Anterior cingulate cortex (tissue), 58 donors: ENCODE data around the gene SUMO3.

Experiments used
- DNase-seq, 58 donors: peaks; one replicate each; lab custom pipeline; 2025; lab: John Stamatoyannopoulos, UW

The SUMO3 gene

GRCh38 chr21:44805859-44806258 lies 12.0 kb downstream of the SUMO3 start:
- DNase-seq, result no peak

DNA sequence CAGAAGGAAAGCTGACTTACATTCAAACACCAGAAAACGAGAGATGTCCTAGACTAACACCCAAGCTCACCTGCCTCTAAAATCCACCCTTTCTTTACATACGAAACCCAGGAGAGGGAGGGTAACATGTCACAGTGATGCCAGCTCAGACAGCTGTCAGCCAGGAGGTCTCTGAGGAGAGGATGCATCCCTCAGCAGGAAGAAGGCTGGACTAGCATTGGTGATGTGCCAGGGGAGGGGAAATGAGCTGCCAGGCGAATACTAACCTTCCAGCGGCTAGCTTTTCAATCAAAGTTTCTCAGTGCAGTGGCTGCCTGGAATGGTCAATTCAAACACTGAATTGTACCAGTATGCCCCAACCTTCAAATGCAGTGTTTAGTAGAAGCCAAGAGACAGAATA lies 12.6 kb downstream of the SUMO3 start:
- DNase-seq, result no peak

GRCh38 chr21:44804762-44805161 lies 13.1 kb downstream of the SUMO3 start:
- DNase-seq, result no peak

DNA sequence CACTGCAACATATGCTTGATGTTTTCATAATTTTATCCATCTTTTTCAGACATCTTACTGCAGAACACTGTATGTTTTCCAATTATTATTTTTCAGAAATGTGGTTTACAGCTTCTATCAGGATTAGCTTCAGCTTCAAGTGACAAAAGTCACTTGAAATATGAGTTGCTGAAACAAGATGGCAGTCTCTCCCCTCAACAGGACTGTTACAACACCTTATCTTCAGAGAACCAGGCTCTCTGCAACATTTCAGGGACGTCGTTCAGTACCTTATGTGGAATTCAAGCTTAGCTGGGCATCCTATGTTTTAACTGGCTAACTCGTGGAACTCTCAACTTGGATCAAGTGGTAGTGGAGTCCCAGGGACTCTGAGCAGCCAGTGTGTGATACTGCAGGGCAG lies 14.2 kb downstream of the SUMO3 start:
- no peak for DNase-seq

- no peak for DNase-seq
Measured at GRCh38 chr21:44802396-44803153, 15.3 kb downstream of the SUMO3 start.

DNA sequence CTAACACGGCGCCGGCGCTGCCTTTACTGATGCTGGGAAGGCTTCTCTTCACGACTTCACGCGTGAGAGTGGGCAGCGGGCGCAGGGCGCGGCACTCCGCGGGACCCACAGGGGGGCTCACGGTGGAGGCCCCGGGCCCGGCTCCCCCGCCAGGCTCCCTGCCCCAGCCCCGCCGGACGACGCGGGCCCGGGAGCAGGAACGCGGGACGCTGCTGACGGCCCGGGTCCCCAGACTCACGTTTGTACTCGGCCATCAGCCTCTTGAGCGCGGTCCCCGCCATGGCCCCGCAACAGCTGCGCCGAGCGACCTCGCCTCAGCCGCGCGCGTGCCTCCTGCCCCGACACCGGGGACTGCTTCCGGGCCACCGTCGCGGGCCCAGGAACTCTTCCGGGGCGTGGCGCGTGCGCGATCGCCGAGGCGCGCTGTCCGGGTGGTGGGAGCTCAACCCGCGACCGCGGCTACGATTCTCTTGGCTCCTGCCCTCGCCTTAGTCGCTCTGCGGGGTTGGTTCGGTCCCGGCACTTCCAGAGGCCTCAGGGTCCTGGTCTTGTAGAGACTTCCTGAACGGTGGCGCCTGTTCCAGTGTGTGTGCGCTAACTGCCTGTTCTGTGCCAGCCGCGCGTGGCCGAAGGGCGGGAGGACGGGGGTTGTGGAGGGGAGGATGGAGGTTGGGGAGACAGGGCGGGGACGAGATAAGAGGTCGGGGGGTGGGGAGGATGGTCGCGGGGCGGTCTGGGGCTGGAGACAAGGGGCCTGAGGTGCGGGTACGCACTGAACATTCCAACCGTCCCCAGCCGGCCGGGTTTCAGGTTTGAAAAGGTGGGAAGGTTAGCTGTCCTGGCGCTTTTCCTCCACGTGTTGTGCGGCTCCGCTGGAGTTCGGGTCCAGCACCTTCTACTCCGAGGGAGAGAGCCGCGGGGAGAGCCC lies 16.1 kb downstream of the SUMO3 start, which contains the start of gene UBE2G2:
Gene UBE2G2 (minus strand): TSS at position 353 of the 928 bp plus-strand sequence. CDS start 72 bp downstream, at position 281.
- DNase-seq, result peak in 57 of 58 donors; percentile 6 to 85 (median 72)

DNA sequence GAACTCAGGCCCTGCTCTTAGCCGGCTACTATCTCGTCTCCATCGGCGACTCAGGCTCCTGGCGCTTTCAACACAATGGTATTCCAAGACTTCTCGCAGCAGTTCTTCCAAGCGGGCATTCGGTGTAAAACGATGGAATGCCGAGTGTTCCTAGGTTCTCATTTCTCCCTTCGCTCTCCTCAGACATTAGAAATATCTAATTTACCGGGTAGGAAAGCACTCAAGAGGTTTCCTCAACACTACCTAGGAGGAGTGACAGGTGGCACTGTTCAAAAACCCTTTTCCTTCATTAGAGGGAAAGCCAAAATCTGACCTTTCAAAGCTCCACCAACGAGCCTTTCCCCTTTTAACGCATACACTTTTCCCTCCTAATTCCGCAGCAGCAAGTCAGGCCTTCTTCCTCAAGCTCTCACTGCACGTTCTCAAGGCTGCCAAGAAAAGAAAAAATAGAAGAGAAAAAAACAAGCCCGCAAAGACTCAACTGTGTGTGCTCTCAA lies 16.8 kb downstream of the SUMO3 start:
- DNase-seq, result no peak

GRCh38 chr21:44800103-44800502 lies 17.8 kb downstream of the SUMO3 start:
- DNase-seq, result peak in 3 of 58 donors; percentile 26 to 51 (median 29)

DNA sequence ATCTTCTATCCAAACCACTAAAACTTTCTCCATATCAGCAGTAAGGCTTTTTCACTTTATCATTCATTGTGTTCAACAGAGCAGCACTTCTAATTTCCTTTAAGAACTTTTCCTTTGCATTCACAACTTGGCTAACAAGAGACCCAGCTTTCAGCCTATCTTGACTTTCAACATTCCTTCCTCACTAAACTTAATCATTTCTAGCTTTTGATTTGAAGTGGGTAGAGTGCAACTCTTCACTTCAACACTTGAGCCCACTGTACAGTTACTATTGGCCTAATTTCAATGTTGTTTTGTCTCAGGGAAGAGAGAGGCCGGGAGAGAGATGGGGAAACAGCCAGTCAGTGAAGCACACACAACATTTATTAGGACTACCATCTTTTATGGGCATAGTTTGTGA lies 18.2 kb downstream of the SUMO3 start:
- DNase-seq, result no peak

- no peak for DNase-seq
Measured at GRCh38 chr21:44797775-44798174, 20.1 kb downstream of the SUMO3 start.

DNA sequence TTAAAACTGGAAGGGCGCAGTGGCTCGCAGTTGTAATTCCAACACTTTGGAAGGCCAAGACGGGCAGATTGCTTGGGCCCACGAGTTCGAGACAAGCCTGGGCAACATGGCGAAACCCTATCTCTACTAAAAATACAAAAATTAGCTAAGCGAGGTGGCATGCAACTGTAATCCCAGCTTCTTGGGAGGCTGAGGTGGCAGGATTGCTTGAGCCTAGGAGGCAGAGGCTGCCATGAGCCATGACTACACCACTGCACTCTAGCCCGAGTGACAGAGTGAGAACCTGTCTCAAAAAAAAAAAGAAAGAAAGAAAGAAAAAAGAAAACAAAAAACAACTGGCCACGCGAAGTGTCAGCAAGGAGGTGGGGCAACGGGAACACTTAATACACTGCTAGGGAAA lies 22.5 kb downstream of the SUMO3 start:
- DNase-seq, result no peak

DNA sequence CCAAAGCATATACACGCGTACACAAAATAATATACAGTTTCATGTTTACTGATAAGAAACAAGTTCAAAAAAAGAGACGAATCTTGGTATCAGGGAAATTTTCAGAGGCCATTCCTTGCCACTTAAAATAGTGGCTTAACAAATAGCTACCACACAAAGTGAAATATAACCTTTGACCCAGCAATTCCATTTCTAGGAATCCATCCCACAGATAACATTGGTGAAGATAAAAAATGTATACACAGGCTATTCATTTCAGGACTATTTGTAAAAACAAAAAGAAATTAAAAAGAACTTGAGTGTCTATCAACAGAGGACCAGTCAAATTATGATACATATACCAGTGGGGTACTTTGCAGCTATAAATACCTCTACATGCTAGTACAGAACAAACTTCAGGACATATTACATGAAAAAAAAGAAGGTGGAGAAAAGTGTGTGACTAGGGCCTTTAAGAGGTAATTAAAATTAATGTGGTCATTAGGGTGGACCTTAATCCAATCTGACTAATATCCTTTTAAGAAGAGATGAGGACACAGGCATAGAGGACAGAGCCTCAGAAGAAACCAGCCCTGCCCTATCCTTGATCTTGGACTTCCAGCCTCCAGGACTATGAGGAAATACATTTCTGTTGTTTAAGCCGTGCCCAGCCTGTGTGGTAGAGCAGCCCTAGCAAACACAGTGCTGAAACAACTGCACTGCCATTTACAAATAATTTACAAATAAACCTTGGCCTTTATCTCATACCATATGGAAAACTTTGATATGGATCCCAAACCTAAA lies 24.1 kb downstream of the SUMO3 start:
- DNase-seq, result no peak

DNA sequence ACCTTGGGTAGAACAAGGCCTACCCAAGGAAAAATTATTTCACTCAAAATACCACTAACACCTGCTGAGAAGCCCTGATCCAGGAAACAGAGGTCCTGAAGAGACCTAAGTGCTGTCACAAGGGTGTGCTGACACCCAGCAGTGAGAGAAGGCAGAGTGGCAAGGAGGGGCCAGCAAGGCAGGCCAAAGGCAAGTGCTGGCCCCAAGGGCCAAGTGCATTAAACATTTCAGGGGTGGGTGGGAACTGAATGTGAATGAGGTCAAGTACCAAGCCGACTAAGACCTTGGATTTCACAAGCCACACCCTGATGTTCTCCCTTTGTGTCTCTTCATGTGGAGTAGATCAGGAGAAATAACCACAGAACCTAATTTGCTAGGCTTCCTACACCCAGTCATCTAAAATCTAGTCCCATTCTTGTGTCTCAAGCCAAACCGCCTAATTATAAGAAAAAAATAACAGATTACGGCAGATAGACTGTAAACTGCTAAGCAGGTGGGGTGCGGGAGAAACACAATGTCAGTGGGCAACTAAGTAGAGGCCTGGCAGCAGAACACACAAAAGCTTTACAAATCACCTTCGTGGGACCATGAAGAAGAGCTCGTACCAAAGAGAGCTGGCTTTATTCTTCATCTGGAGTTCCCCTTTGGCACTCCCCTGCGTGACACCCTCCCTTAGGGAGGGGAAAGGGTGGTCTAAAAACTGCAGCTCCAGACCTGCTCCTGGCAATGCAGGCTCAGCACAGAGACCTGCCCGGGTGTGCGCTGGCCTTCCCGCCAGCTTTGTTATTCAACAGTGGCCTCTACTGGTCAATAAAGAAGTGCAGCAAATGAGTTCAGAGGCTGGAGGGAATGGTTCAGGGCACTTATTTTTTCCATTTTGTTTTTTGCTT lies 24.9 kb downstream of the SUMO3 start:
- DNase-seq, result peak in 29 of 58 donors; percentile 8 to 53 (median 21)

DNA sequence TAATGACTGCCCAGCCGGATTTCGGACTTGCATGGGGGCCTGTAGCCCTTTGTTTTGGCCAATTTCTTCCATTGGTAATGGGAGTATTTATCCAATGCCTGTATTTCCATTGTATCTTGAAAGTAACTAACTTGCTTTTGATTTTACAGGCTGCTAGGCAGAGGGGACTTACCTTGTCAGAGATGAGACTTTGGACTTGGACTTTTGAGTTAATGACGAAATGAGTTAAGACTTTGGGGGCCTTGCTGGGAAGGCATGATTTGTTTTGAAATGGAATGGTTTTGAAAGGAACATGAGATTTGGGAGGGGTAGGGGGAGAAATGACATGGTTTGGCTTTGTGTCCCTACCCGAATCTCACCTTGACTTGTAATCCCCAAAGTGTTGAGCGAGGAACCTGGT lies 25.9 kb downstream of the SUMO3 start:
- DNase-seq, result no peak

GRCh38 chr21:44791246-44791645 lies 26.6 kb downstream of the SUMO3 start:
- no peak for DNase-seq

DNA sequence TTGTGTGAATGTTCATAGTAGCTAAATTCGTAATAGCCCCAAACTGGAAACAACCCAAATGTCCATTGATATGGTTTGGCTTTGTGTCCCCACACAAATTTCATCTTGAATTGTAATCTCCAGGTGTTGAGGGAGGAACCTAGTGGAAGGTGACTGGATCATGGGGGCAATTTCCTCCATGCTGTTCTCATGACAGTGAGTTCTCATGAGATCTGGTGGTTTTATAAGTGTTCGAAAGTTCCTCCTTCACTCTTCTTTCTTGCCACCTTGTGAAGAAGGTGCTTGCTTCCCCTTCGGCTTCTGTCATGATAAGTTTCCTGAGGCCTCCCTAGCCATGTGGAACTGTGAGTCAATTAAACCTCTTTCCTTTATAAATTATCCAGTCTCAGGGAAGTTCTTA lies 27.5 kb downstream of the SUMO3 start:
- DNase-seq, result no peak

DNA sequence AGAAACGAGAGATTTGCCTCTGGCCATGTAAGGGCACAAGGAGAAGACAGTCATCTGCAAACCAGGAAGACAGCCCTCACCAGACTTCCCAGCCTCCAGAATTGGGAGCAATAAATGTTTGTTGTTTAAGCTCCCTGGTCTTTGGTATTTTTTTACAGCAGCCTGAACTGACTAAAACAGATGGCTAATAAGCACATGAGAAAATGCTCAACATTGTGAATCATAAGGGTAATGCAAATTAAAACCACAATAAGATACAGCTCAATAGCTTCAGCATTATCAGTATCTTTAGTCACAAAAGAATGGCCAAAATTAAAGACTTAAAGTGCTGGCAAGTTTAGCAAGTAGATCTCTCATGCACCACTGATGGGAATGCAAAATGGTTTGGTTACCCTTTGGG lies 28.0 kb downstream of the SUMO3 start:
- no peak for DNase-seq

- DNase-seq, result no peak
Measured at GRCh38 chr21:44785620-44786335, 32.1 kb downstream of the SUMO3 start.

DNA sequence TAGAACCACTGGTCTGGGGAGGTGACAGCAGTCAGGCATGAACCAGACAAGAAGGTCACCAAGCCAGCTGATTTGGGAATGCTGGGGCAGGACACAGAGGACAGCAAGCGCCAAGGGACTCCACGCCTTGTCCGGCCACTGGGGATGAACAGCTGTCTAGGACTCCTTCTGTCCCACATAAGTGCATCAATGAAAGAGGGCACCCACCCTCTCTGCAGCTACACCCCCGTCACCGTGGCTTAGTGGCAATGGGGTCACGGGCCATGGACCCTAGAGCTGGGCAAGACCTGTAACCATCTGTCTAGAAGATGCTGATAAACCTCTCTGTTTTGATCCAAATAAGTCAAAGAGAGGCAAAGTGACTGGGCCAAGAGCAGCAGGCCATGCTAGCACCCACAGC lies 33.1 kb downstream of the SUMO3 start:
- DNase-seq, result no peak
